ENCODE measurements around the gene PTPRE.
A peak's percentile ranks its signal among the peaks of the same experiment; 100 is the strongest.

Gene PTPRE

DNA sequence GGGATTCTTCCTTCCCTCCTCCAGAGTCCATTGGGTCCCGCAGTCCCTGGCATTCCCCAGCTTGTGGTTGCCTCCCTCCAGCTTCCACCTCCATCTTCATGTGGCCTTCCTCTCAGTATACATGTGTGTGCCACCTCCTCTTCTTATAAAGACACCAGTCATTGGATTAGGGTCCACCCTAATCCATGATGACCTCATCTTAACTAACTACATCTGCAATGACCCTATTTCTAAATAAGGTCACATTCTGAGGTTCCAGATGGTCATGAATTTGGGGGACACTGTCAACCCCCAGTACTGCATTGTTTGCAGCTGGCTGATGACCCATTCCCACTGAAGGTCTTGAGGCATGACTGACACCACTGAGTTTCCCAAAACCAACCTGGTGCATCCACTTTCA lies 99.0 kb downstream of the PTPRE start:
- no peak for DNase-seq

GRCh38 chr10:128007056-128007455 lies 100.2 kb downstream of the PTPRE start:
- no peak for DNase-seq

DNA sequence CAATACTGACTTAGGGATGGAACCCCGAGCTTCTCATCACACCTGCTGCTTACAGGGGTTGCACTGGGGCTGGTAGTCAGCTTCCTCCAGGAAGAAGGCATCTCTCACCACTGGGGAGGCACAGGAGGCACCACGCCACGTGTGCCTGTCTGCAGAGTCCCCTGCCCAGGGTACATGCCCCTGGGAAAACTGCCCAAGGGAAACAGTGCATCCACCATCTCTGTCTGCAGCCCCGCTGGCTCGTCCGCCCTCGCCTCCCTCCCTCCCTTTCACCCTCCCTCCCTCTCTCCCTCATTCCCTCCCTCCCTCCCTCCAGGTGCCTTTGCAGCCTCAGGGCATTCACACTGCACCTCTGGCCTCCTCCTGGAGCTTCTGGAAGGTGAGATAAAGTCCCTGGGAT lies 101.1 kb downstream of the PTPRE start:
- no peak for DNase-seq

DNA sequence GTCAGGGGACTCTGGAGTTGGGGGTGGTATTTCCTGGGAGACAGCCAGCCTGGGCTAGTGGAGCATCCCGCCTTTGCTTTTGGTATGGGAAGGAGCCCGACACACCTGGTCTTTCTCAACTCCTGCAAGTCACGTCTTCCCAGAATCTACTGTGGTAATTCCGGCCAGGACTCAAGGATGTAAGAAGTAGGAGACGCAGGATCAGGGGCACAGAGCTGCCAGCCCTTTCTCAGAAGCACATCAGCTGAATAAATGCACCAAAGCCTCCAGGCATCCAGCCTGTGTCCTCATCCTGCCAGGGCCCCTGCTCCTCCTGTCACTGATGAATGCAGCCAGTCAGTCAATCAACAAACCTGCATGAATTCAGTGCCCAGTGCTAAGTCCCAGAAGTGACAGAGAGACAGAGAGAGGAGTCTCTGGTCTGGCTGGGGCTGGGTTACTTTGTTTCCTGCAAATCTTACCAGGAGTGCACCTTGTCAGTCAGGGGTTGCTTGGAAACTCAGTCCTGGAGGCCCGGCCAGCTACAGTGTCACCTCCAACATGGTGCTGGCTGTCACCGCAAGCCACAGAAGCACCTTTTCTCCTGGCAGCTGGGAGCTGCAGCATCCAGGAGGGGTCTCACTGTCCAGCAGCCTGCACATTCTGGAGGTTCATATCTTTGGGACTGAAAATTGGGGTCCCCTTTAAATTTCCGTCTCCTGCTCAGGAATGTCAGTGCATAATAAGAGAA lies 101.8 kb downstream of the PTPRE start:
- no peak for DNase-seq

DNA sequence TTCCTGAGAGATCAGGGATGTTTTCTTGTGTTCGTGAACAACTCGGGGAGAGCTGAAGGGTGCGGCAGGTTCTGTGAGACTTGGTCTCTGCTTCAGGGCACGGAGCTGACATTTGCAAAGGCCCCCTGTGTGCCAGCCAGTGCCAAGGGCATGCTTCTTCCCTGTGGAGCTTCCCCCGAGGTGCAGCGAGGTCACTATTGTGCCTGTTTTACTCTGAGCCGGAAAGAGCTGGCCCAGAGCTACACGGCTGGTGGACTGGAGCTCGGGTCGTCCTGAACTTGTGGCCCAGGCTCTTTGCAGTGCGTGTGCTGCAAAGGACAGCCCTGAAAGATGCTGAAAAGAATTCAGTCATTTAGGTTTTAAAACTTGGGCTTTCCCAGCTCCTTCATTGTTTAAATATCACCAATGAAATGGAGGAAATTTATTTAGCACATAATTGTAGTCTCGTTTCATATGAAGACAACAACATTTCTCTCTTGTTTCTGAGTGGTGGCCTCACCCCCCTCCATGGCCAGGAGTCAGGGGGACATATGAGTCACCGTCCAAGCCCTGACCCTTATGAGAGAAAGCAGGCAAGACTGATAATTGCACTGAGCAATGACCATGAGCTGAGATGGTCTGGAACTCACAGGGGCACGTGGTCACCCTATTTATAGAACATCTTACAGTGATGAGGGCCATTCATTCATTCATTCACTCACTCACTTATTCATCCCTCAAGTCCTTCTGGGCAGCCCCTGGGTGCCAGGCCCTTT lies 102.6 kb downstream of the PTPRE start:
- DNase-seq: no peak

DNA sequence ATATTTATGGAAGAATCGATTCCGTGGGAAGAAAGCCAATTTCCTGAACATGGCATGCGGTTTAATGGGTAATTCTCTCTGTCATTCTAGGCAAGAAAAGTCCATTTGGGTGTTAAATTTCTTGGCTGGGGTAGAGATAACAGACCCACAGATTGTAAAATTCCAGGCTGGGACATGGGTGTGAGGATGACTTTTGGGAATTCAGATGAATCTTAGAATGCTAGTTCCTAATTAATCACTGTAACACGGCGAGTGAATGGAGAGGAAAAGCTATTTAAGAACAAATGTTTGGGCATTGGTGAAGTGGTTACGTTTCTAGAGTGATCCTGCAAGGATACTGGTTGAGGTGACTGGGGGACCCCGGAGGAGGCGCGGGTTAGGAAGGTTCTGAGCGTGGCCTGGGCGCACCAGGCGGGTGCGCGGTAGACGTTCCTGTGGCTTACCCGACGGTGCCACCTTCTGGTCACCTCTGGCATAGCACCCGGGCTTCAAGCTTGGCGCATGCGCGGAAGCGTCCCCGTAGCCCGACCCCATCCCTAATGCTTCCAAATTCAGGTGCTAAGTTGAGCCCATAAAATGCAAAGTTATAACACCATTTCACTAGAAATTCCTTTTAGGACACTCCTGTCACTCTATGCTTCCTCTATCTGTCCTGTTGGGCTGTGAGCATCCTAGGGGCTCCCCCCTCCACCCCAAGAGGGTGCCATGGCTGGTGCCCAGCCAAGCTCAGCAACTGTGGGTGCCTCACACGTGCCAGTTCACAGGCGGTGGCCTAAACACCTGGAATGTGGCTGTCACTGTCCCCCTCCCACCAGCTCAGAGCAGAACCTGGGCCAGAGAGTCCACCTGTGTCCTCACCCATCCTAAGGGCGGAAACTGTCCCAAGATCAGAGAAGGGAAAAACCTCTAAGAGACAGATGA lies 104.4 kb downstream of the PTPRE start:
- DNase-seq: peak; percentile 36

DNA sequence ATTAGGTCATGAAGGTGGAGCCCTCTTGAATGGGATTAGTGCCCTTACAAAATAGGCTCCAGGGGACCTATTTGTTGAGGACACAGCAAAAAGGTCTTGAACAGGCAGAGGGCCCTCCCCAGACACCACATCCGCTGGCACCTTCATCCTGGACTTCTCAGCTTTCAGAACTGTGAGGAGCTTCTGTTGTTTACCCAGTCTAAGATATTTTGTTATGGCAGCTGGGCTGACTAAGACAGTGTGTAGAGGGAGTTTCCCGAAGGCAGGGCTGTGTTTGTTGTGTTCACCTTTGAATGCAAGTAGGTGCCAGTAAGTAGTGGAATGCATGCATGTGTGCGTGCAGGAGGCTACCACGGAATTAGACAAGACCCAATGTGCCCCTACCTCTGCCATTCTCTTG lies 106.7 kb downstream of the PTPRE start:
- no peak for DNase-seq

GRCh38 chr10:128014236-128014635 lies 107.3 kb downstream of the PTPRE start:
- DNase-seq: no peak

GRCh38 chr10:128016423-128017060 lies 109.6 kb downstream of the PTPRE start:
- DNase-seq: no peak

DNA sequence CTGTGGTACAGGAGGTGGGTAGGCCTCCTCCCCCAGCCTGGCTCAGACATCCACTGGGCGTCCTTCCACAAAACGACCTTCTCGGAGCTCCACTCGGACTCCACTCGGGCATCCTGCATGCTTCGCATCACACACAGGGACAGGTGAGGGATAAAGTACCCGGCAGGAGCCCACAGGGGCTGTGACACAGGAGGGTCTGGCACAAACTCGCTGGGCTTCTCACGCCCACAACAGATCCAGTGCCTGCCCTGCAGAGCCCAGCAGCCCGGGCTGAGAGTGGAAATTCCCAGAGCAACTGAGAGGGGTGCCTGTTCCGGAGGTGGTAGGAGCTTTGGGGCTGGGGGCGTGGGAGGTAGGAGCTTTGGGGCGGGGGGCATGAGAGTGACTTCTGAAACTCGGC lies 110.9 kb downstream of the PTPRE start:
- DNase-seq: no peak

DNA sequence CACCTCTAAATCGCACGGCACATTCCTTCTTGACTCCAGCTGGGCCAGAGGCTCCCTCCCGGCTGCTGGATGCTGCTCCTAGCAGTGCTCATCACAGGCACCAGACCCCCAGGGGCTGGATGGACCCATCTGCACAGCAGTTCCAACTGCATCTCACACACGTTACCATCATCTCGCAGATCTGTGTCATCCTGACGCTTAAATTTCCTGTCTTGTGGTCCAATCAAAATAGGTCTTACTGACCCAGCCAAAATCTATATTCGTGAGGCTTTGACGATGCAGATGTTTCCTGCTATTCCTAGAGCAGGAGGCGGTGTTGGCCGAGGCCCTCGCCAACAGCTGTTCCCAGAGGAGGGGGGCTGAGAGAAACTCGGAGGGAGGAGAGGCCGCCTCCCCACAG lies 111.3 kb downstream of the PTPRE start:
- no peak for DNase-seq

- no peak for DNase-seq
Observed at GRCh38 chr10:128018691-128019090, 111.8 kb downstream of the PTPRE start.

GRCh38 chr10:128022261-128023196 lies 115.6 kb downstream of the PTPRE start:
- DNase-seq: no peak

DNA sequence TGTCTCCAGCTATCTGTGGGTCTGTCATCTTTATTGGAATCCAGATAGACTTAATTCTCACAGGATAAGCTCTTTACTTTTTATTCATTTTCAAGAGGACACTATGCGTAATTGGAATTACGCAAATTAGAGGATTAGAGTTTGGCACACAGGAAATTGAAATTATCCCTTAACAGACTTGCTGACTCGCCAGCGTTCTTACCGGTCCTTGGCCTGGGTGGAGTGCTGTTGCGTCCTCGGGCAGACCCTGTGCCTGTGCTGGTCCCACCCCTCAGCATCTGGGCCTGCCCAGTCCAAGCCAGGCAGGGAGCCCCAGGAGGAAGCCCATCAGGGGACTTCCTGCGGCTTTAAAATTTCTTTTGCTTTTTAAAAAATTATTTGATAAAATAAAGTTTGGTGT lies 117.5 kb downstream of the PTPRE start:
- DNase-seq: no peak

GRCh38 chr10:128025437-128025836 lies 118.5 kb downstream of the PTPRE start:
- no peak for DNase-seq

GRCh38 chr10:128025951-128026350 lies 119.0 kb downstream of the PTPRE start:
- DNase-seq: no peak

GRCh38 chr10:128026615-128027300 lies 119.9 kb downstream of the PTPRE start:
- no peak for DNase-seq

GRCh38 chr10:128027306-128027705 lies 120.4 kb downstream of the PTPRE start:
- no peak for DNase-seq

DNA sequence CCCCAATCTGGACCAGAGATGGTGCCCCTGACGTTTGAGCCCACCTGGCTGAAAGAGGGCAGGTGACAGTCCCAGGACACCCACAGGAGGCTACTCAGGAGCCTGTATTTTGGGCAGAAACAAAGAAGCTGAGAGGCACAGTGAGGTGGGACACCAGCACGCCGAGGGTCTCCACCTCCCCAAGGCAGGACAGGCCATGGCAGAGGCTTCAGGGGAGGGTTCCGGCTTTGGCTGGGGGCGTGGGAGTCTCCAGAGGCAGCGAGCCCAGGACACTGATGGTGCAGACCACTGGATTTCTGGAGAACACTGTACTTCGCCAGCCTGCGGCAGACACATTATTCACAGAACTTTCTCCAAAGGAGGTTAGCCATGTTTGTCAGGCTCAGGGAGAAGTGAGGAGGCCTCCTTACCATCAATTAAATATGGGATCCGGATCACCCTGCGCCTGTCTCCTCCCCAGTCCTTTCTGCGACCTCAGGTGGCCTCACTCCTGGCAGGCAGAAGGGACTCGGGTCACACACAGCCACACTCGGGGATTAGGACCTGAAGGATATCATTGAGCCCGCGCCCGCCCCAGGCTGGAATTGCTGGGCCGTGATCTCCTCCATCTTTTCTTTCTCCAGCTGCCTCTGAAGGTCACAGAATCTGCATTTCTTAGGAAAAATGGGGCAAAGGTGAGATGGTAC lies 121.1 kb downstream of the PTPRE start:
- no peak for DNase-seq

DNA sequence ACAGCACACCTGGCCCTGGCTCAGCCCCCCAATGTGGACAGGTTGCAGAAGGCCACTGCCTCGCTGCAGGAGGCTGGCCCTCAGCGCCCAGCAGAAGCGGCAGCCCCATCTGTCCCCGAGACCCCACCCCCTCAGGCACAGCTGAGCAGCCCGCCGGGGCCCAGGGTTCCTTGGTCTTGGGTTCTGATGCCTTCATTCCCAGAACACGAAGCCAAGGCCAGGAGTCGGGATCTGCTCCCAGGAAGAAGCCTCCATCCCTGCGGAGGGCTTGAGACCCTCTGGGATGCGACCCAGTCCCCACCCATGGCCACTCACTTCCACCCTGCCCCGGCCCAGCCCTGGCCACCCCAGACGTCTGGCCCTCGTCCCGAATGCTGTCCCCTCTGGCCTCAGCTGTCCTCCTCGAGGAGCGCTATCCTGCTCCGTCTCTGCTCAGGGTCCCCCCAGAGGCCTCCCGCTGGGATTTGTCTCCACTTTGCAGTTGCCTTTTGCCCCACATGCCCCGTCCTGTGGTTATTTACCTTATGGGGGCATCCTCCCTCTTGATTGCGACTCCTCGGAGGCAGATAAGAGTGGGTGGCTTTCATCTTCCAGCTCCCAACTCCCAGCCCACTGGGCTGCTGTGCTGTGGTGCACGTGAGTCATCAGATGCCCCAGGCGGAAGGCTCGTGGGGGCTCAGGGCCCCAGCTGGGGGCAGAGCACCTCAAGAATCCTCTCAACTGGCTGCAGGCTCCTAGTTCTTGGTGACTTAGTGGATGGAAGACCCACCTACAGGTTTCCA lies 121.8 kb downstream of the PTPRE start:
- no peak for DNase-seq

Measured in SHP77 treated with DMSO at 0.1 percent for 48 hours (cell line).